HG03439 (cell line): ENCODE results near the gene NPDC1.
"Not testable (repeated sequence)": the region's sequence is repeated elsewhere in the genome, so short reads cannot be mapped to it uniquely, and the experiment has no call there.

ENCODE experiments used
- ATAC-seq: cut with Tn5 transposase; IDR thresholded peaks from one replicate; pipeline ENCODE4 v1.9.1; 2021; ENCODE audit warnings: mild to moderate bottlenecking, moderate library complexity; ENCODE audit not compliant: unreplicated experiment

The NPDC1 gene

DNA sequence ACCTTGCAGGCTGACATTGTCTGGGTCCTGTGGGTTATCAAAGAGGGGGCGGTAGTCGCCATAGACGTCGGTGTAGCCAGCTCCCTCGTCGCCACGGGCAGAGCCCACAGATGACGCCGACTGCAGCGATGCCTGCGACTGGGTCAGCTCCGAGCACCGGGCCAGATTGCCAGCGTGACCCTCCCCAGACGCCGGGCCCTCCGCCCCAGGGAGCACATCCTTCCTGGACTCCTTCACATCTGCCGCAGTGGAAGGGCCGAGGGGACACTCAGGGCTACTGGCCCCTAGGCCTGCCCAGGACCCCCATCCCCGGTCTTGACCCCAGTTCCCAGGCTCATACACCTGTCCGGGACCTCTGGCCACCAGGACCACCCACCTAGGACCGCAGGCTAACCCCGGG, 31.8 kb downstream of the NPDC1 start:
- ATAC-seq = no peak

- ATAC-seq = no peak
Measured at GRCh38 chr9:137013571-137013940, 32.4 kb downstream of the NPDC1 start.

DNA sequence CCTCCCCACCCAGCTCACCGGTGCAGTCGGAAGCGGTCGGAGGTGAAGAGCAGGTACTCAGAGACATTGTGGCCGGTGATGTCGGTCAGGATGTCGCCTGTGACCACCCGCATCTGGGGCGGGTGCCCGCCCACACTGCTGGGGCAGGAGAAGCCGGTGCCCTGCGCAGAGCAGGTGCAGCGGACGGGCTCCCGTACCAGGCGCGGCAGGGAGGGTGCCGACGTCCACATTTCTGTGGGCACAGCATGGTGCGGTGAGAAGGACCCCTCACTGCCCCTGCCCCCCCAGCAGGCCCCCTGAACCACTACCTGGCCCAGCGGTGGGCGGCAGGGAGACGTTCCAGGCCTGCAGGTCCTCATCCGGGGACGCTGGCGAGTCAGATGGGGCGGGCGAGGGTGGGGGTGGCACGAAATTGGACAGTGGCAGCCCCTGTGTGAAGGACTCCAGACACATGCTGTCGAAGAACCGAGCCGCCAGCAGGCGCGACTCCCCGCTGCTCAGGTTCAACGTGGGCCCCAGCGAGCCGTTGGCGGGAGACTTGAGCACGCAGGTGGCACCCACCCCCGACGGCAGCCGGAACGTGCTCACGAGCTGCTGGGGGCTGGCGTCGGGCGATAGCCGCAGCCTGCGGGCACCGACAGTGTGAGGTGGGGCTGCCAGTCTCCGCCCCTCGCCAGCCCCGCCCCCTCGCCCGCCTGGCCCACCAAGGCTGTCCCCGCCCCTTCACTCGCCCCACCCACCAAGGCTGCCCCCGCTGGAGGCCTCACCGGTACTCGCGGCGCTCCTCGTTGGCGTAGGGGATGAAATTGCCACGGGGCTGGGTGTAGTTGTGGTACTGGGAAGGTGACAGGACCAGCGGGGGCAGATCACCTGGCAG, 33.0 kb downstream of the NPDC1 start:
- ATAC-seq = no peak

GRCh38 chr9:137011907-137012675, 33.9 kb downstream of the NPDC1 start:
- no peak for ATAC-seq

DNA sequence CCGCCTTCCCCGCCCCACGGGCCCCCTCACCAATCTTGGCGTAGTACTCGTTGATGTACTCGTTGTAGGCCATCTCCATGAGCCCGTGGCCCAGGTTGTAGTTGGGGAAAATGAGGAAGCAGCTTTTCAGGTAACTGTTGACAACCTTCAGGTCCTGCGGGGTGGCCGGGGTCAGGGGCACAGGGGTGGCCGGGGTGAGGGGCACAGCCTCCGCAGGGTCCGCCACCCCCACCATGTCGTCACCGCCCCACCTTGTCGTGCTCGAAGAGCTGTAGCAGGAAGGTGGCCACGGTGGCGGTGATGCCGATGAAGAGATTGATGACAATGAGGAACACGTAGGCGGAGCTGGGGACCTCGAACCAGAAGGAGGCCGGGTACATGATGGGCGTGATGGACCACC, 34.8 kb downstream of the NPDC1 start:
- ATAC-seq = no peak

GRCh38 chr9:137009938-137010732, 35.8 kb downstream of the NPDC1 start:
- no peak for ATAC-seq

DNA sequence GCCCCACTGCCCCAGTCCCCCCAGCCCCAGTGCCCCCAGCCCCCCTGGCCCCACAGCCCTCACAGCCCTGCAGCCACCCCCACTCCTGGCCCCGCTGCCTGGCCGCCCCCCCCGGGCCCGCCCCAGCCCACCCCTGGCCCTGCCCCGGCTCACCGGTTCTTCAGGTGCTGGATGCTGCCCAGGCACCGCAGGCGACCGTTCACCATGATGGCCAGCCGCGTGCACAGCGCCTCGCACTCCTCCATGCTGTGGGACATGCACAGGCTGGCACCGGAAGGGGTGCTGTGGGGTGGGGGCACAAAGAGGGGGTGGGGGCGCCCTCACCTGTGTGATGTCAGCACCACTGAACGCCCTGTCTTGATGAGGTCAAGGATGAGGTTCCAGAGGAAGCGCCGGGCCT, 36.8 kb downstream of the NPDC1 start:
- no peak for ATAC-seq

- no peak for ATAC-seq
Measured at GRCh38 chr9:137008312-137008711, 37.7 kb downstream of the NPDC1 start.

DNA sequence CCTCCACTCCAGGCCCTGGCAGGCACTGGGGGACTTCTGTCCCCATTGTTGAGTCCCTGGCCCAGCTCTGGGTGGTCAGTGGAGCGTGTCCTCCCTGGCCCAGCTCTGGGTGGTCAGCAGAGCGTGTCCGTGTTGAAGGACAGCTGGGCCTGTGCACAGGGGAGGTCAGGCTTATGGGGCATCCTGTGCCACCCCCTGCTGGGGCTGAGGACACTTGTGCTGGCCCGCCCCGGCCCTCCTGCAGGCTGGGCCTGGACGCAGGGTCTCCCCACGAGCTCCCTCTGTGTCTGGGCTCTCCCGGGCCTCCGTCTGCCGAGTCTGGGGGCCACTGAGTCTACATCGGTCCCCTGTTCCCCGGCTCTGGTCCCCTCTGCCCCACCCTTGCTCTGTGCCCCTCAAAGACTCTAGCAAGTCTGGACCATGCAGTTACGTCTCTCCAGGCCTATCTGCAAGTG, 38.1 kb downstream of the NPDC1 start:
- no peak for ATAC-seq

GRCh38 chr9:137007108-137007815, 38.7 kb downstream of the NPDC1 start:
- no peak for ATAC-seq

DNA sequence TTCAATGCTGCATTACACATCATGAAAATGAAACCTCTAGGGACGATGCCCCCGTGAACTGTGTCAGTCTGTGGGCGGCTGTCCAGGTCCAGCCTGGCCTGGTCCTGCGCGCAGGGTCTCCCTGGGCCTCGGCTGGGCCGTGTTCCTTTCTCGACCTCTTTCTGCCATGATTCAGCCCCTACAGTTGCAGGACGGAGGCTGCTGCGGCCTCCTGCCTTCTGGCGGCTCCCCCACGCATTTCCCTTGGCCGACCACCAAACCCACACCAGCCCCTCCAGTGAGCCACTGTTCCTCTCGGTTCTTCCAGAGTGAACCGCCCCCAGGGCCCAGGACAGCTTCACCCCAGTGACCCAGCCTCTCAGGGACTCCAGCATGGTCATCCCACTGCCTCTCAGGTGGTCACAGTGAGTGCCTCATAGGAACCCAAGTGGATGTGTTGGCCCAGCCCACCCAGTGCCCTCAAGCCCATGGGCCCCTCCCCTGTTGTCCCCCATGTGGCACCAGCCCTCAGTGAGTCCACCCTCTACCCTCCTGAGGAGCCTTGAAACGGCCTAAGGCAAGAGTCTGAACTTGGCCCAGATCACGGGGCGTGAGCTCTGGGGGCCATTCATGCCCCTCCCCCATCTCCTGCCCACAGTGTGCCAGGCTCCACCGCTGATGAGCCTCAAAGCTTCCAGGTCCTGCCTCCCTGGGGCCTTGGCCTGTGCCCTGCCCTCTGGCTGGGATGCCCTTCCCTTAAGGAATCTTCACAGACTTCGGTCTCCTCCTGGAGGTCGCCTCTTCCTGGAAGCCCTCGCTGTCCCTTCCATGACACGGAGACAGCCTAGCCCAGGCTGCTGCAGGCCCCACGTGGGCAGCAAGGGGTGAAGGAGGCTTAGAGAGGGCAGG, 39.6 kb downstream of the NPDC1 start:
- no peak for ATAC-seq

- ATAC-seq = not testable (repeated sequence)
Measured at GRCh38 chr9:137004285-137004684, 41.7 kb downstream of the NPDC1 start.

- ATAC-seq = no peak
Measured at GRCh38 chr9:137002646-137003041, 43.3 kb downstream of the NPDC1 start.

DNA sequence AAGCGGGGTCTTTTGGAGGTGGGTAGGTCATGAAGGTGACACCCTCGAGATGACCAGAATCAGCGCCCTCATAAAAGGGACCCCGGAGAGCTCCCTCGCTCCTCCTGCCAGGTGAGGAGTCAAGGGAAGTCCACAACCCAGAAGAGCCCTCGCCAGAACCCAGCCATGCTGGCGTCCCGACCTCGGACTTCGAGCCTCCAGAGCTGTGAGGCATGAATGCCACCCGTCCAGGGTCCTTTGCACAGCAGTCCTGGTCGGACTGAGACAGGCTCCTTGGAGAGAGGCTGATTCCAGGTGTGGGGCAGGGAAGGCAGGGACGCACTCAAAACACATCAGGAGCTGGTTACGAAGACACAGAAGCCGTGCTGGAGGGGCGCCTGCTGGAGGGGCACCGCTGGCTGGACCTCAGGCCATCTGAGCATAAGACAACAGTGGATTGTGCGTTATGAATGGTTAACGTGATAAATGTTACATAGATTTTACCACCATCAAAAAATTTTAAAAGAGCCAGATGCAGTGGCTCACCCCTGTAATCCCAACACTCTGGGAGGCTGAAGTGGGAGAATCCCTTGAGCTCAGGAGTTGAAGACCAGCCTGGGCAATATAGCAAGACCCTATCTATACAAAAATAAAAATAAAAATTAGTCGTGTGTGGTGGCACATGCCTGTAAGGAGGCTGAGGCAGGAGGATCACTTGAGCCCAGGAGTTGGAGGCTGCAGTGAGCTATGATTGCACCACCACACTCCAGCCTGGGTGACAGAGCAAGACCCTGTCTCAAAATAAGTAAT, 43.9 kb downstream of the NPDC1 start:
- no peak for ATAC-seq

DNA sequence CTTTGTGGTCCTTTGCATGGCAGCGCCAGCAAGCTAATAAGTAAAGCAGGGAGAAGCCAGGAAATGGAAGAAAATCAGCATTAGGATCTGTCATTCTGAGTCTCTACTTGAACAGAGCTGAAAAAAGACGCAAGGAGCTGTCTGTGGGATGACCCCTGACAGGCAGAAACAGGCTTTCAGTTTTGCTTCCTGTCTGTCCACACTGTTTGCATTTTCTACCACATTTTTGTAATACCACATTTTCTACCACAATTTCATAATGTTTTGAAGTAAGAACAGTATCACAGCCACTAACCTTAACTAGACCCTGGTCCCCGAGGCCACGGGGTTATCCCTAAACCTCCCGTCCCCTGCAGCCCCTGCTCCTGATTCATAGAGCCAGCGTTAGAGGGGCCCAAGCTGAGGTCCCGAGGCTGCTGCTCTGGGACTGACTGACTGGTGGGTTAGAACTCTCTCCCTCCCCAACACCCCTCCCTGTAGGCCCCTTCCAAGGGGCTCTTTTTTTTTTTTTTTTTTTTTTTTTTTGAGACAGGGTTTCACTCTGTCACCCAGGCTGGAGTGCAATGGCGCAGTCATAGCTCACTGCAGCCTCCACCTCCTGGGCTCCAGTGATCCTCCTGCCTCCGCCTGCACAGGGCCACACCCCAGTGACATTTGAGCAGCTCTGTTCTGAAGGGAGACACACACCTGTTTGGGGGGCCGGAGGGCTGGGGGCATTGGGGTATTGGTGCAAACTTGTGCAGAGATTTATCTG, 45.6 kb downstream of the NPDC1 start:
- ATAC-seq = peak; percentile 68

DNA sequence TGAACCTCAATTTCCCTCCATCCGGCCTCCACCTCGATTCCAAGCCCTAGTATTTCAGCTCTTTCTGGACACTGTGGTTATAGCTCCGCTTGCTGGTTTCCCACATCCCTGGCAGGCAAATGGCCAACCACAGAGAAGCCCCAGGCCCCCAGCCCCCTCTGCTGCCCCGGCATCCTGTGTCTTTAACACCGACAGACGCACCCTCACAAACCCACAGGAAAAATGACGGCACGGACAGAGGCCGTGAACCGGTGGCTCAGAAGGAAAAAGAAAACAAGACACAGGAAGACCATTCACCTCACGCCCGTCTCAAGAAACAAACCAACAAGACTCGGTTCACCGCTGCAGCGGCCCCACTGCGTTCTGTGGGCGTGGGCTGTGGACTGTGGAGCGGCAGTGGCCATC, 48.1 kb downstream of the NPDC1 start:
- no peak for ATAC-seq

DNA sequence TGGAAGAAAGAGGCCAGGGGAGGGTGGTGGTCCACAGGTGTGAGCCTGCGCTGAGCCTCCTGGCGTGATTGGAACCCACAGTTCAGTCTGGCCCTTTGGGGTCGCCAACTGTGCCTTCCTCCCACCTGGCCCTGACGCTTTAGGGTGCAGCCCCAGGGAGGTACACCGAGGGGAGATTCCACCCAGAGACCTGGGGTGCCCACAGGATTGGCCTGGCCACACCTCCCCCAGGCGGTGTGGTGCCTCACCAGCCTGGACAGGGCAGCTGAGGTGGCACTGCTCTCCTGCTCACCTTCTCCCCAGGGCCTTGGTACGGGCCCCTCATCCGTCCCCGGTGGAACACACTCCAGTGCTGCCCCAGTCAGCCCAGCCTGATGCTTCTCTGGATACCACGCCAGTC, 48.6 kb downstream of the NPDC1 start:
- no peak for ATAC-seq
